Upper lobe of left lung (tissue), 4 donors: ENCODE results near the gene LDLRAD3.

Experiments
- CTCF ChIP-seq, 6 experiments: fragments of 450-650 bp in 4 of 6; fragments of 200-600 bp in 2 of 6; sonication (generic) in 2 of 6; IDR thresholded peaks; one replicate each; pipeline ENCODE4 v1.5.1; 2016 to 2019; ENCODE audit warnings: antibody characterized with exemption in 6 of 6
- EP300 ChIP-seq, 4 donors: sonication (generic); formaldehyde crosslinking; IDR thresholded peaks; one replicate each; pipeline ENCODE4 v1.5.1; 2017; ENCODE audit warnings: antibody characterized with exemption in 4 of 4, control low read depth in 2 of 4
- POLR2A ChIP-seq, 4 donors: fragments of 450-650 bp; IDR thresholded peaks; one replicate each; pipeline ENCODE4 v1.5.1; 2016 to 2017; ENCODE audit warnings: antibody characterized with exemption in 4 of 4, mild to moderate bottlenecking in 2 of 4
- POLR2AphosphoS5 ChIP-seq, 2 donors: sonication (generic); formaldehyde crosslinking; IDR thresholded peaks; one replicate each; pipeline ENCODE4 v1.5.1; 2017; ENCODE audit warnings: antibody characterized with exemption in 2 of 2

DNA sequence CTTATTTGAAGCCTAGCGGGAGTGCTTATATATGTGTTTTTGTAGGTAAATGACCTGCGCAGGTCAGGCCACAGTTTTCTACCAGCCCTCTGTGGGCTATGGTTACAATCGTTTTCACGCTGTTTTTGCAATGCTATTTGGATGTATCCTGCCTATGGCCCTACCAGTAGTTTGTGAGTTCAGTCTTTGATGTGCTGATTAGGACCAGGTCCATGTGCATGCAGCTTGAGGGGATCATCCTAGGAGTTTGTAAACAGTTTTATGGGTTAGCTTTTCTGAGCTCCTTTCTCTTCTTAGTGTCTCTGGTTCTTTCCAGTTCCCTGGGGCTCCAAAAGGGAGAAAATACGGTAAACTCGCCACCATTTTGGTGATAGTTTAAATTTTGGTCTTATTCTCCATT lies 142.5 kb downstream of the LDLRAD3 start:
- TF ChIP-seq CTCF (IDR thresholded peaks at IDR 0.05) (no peak), POLR2A (IDR thresholded peaks at IDR 0.05) (no peak), POLR2AphosphoS5 (IDR thresholded peaks at IDR 0.05) (no peak), EP300 (IDR thresholded peaks at IDR 0.05) (no peak)
